Measurements from ENCODE around the gene HNRNPUL1.
"Not testable (repeated sequence)": the region's sequence is repeated elsewhere in the genome, so short reads cannot be mapped to it uniquely, and the experiment has no call there.

The HNRNPUL1 gene

DNA sequence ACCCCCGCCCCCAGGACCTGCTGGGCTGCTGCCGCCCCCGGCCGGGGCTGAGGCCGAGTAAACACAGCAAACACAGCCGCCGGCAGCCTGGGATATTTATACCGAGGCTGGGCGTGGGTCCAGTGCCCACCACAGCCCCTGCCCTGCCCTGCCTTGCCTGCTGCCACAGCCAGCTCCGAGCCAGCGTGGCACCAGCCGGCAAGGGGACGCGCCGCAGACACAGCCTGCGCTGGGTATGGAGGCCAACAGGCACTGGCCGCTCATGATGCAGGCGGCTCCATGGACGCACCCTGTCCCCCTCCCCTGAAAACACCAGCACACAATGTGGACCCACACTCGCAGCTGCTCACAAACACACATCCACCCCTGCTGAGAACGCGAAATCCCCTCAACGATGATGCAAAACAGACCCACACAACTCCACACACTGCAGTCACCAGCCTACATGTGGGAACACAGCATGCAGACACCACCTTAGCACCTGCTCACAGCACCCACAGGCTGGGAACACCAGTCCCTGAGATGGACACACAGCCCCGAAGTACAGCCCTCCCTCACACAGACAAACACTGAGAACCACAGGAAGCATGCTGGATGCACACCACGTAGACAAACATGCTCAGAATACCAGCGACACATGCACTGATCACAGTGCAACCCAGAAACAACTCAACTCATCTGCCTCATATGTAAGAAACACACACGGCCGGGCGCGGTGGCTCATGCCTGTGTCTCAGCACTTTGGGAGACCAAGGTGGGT lies 62.0 kb downstream of the HNRNPUL1 start:
- no peak for DNase-seq (ENCODE audit: low read depth in 3 of 3)

DNA sequence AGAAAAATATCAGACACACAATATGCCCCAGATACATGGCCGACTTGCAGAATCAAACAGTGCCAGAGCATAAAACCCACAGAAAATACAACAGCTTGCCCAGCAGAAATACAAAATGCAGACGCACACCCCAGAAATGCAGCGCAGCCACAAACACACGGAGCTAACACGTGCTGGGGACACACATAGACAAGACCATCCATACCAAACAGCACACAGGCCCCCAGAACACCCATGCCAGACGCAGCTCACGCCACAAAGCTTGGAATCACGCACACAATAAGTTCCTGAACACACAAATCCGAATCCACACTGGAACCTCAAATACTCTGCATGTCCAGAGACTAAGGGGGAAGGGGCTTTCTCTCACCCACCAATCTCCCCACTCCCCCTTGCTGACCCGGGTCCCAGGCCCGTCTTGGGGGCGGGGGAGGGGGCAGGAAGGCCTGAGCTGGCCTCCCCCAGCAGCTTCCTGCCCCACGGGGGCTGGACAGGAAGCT lies 63.0 kb downstream of the HNRNPUL1 start:
- DNase-seq (ENCODE audit: low read depth in 3 of 3): no peak

DNA sequence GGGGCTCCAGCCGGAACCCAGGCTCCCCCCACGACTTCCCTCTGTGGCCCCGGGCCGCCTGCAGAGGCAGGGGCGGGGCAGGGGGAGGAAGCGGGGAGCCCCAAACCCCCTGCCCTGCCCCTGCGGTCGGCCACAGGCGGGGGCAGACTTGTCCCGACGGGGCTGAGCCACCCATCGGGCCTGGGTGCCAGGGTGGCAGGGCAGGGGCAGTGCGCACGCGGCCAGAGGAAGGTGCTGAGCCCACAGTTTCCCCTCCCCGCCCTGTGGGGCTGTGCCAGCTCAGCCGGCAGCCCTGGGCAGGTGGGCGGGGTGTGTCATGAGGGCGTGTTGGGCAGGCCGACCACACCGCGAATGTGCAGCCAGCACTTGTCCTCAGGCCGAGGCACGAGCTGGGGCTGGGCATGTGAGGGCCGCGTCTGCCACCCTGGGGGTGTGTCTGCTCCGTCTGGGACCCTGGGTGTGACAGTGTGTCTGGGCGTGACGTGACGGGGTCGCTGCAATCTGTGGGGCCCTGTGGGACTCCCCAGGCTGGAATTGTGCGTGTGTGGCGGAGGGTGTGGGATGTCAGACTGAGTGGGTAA lies 63.5 kb downstream of the HNRNPUL1 start:
- DNase-seq (ENCODE audit: low read depth in 3 of 3): peak; percentile 64 to 79 (median 67)

- no peak for DNase-seq (ENCODE audit: low read depth in 3 of 3)
Measured at GRCh38 chr19:41328157-41328841, 64.1 kb downstream of the HNRNPUL1 start.

- no peak for DNase-seq (ENCODE audit: low read depth in 3 of 3)
Measured at GRCh38 chr19:41328842-41329225, 64.7 kb downstream of the HNRNPUL1 start.

- no peak for DNase-seq (ENCODE audit: low read depth in 3 of 3)
Measured at GRCh38 chr19:41330481-41330880, 66.3 kb downstream of the HNRNPUL1 start.

DNA sequence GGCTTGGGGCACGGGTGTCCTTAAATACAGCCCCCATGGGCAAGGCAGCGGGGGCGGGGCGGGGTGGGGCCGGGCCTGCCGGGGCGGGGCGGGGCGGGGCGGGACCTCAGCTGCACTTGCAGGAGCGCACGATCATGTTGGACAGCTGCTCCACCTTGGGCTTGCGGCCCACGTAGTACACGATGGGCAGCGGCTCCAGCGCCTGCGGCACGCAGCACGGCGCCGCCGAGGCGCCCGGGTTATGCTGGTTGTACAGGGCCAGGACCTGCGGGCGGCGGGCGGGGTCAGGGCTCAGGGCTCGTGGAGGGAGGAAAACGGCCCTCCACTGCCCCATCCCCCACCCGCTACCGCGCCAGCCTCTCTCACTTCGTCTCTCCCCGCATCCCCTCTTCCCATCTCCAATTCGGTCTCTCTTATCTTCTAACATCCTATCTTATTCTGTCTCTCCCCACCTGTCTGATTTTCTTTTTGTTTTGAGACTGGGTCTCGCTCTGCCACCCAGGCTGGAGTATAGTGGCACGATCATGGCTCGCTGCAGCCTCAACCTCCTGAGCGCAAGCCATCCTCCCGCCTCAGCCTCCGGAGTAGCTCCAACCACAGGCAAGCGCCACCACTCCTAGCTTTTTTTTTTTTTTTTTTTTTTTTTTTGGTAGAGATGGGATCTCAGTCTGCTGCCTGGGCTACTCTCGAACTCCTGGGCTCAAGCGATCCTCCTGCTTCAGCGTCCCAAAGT lies 66.9 kb downstream of the HNRNPUL1 start:
- no peak for DNase-seq (ENCODE audit: low read depth in 3 of 3)

DNA sequence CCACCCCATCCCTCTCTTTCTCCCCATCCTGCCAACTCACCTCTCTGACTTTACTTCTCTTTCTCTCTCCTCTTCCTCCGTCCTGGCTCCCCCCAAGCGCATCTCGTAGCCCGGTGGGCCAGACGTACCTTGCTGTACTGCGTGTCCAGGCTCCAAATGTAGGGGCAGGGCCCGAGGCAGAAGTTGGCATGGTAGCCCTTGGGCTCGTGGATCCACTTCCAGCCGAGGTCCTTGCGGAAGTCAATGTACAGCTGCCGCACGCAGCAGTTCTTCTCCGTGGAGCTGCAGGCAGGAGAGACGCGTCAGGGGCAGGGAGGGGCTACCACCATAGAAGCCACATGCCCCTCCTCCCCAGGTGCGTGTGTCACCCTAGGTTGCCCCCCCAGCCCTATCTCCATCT lies 67.8 kb downstream of the HNRNPUL1 start:
- no peak for DNase-seq (ENCODE audit: low read depth in 3 of 3)

DNA sequence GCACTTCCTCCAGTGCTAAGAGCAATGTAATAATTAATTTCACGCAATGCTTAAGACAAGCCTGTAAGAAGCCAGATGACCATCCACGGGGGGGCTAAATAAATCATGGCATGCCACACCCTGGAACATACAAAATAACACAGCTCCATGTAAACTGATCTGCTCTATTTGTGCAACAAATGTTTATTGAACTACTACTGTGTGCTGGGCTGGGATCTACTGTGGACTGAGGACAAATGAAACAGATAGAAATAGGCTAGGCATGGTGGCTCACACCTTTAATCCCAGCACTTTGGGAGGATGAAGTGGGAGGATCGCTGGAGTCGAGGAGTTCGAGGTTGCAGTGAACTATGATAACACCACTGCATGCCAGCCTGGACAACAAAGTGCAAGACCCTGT lies 68.3 kb downstream of the HNRNPUL1 start:
- no peak for DNase-seq (ENCODE audit: low read depth in 3 of 3)

- DNase-seq (ENCODE audit: low read depth in 3 of 3): no peak
Measured at GRCh38 chr19:41334793-41335192, 70.6 kb downstream of the HNRNPUL1 start.

DNA sequence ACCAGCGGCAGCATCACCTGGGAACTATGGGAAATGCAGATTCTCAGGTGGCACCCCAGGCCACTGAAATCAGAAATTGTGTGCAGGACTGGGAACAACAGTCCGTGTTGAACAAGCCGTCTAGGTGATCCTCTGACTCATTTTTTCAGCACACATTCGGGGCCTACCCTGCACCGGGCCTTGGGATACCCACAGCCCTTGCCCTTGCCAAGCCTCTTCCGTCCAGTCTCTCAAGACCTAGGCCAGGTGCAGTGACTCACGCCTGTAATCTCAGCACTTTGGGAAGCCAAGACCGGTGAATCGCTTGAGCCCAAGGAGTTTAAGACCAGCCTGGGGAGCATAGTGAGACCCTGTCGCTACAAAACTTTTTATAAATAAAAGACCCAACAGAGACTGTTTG lies 71.3 kb downstream of the HNRNPUL1 start:
- DNase-seq (ENCODE audit: low read depth in 3 of 3): no peak

DNA sequence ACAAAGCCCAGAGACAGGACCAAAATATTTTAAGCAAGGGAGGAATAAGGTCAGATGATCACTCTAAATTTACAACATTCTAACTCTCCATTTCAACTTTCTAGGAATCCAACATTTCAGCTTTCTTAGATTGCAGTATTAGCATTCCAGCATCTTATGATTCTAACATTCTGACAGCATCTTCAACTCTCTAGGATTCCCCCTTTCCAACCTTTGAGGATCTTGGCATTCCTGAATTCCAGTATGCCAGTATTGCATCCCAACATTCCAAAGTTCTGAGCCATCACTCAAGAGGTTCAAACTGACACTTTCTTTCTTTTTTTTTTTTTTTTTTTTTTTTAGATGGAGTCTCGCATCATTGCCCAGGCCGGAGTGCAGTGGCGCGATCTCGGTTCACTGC lies 75.8 kb downstream of the HNRNPUL1 start:
- no peak for DNase-seq (ENCODE audit: low read depth in 3 of 3)

GRCh38 chr19:41341669-41342490 lies 77.7 kb downstream of the HNRNPUL1 start:
- no peak for DNase-seq (ENCODE audit: low read depth in 3 of 3)

DNA sequence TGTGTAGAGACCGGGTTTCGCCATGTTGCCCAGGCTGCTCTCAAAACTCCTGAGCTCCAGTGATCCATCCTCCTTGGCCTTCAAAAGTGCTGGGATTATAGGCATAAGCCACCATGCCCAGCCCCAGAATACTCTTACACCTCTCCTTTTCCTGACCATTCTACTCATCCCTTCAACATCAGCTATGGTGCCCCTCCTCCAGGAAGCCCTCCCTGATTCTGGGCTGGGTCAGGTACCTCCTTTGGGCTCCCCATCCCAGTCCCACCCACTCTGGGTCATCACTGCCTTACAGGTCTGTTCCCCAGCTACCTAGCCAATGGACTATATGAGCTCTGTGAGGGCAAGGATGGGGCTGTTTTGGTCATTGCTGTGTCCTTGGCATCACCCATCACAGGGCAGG lies 80.0 kb downstream of the HNRNPUL1 start:
- DNase-seq (ENCODE audit: low read depth in 3 of 3): no peak

- not testable (repeated sequence) for DNase-seq (ENCODE audit: low read depth in 3 of 3)
Measured at GRCh38 chr19:41346916-41347315, 82.7 kb downstream of the HNRNPUL1 start.

DNA sequence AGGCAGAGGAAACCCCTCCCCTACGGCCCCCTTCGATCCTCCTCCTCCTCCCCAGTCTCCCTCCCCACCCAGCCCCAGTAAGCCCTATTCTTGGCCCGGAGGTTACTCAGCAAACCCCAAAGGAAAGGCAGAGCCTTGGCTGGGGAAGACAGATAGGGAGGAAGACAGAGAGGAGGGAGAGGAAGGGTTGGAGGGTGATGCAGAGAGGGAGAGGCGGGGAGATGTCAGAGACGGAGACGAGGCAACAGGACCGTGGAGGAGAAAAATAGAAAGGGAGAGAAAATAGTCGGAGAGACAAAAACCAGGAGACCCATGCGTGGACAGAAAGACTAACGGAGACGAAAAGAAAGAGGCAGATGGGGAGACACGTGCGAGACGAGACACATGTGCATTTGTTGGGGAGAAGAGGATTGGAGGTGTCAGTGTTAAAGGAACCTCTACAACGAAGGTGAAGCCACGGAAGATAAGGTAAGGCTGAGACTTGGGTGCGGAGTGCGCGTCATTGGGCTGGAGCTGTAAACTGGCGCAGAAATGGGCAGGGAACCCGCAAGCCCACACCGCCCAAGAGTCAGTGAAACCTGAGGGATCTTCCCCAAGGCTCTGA lies 86.7 kb downstream of the HNRNPUL1 start:
- DNase-seq (ENCODE audit: low read depth in 3 of 3): no peak

GRCh38 chr19:41351339-41352245 lies 87.4 kb downstream of the HNRNPUL1 start:
- peak; percentile 67 to 79 (median 72) for DNase-seq (ENCODE audit: low read depth in 3 of 3)

GRCh38 chr19:41352279-41352608 lies 88.1 kb downstream of the HNRNPUL1 start:
- DNase-seq (ENCODE audit: low read depth in 3 of 3): no peak

GRCh38 chr19:41352609-41353465 lies 88.7 kb downstream of the HNRNPUL1 start:
- DNase-seq (ENCODE audit: low read depth in 3 of 3): peak; percentile 62 to 72 (median 71)

All from stimulated activated CD4-positive, alpha-beta T cell treated with anti-CD3 and anti-CD28 coated beads, TNF-alpha, amount 100 ng/mL, for 4 hours (primary cell).